WI38 (cell line): ENCODE data around the gene KLF7.

Experiments
- H3K4me3 ChIP-seq: 2 replicates; pipeline ENCODE4 v1.5.1; 2011; ENCODE audit warnings: low read depth, mild to moderate bottlenecking, control low read depth, low read length
- TF ChIP-seq, protein P1 (sequence below): IDR thresholded peaks from 2 replicates; pipeline ENCODE4 v1.5.1; 2012; ENCODE audit warnings: low read depth, mild to moderate bottlenecking, control low read depth, low read length

The KLF7 gene

DNA sequence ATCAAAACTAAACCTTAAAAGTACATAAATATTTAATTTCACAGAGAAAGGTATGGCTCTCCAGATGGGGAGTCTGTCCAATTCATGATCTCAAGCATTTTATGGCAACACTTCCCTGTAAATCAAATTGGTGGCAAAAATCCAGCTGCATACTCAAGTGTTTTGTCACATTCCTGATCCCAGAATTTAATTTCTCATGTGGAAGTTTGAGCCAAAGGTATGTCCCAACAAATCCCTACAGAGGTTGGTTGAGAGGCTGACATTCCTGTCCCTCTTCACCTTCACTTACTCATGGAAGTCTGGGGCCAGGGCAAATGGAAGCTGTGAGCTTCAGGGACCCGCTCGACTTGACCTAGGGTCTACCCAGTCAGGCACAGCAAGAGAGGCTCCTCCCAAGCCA lies 17.7 kb downstream of the KLF7 start:
- TF ChIP-seq, protein P1, sequence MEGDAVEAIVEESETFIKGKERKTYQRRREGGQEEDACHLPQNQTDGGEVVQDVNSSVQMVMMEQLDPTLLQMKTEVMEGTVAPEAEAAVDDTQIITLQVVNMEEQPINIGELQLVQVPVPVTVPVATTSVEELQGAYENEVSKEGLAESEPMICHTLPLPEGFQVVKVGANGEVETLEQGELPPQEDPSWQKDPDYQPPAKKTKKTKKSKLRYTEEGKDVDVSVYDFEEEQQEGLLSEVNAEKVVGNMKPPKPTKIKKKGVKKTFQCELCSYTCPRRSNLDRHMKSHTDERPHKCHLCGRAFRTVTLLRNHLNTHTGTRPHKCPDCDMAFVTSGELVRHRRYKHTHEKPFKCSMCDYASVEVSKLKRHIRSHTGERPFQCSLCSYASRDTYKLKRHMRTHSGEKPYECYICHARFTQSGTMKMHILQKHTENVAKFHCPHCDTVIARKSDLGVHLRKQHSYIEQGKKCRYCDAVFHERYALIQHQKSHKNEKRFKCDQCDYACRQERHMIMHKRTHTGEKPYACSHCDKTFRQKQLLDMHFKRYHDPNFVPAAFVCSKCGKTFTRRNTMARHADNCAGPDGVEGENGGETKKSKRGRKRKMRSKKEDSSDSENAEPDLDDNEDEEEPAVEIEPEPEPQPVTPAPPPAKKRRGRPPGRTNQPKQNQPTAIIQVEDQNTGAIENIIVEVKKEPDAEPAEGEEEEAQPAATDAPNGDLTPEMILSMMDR: no peak
- no peak overlapping the region for H3K4me3 ChIP-seq

DNA sequence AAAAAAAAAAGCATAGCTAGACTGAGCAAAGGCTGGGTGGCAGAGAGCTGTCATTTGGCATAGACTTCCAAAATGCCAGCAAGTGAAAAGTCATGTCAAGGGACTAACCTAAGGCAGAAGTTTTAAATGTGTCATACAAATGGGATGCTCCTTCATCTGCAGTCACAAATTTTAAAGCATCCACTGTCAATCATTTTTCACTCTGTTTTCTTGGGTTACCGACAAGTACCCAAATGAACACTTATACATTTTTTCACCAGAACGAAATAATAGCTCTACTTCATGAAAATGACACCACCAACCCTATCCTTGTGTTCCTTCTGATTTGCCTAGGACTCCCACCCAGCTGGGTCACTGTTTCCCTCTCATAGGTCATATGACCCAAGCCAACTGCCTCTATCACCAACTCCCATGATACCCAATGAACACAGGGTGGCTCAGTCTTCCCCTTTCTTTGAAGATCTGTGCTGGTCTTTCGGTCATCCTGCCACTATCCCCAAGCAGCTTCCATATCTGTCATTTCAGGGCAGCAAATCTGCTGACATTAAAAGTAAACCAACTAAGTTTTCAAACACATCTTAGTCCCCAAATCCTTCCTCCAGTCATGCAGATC lies 21.5 kb downstream of the KLF7 start:
- TF ChIP-seq, protein P1: no peak
- no peak overlapping the region for H3K4me3 ChIP-seq

DNA sequence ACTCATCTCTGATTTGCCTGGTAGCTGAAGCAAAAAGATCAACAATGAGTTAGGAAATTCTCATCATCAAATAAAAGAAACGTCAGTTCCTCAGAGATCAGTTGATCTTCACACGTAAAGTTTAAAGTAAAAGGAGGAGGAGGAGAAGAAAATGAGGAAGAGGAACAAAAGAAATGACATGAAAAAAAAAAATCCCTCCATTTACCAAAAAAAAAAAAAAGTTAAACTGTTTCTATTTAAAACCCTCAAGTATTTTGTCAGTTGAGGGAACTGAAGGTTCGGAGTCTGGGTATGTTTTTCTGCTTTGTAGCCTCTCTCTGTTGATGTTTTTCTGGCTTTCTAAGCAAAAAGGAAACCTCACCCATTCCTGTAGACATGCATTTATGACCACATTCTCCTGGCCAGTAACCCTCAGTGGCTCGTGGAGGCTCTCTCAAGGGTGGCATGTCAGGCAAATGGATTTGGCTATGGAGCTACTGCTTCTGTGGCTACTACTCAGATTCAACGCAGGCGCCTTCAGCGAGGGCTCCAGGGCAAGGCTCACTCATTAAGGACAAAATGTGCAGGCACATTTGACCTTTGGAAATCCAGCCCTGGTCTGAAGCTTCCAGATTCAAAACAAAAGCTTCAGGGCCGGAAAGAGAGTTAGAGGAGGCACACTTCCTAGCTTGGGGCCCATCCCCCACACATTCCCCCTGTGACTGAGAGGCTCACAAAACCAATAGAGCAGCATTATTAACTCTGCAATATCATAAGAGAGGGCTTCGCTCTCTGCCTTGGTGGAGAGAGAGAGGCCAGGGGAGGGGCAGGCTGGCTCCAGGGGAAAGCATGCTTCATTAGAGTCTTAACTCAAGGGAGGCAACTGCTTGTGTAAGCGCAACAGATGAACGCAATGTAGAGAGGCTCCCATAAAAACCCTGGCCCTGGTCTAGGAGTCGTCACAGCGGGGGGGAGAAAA lies 22.3 kb downstream of the KLF7 start:
- peak overlapping the region; percentile 8; the same call in 1 of the 2 replicates for H3K4me3 ChIP-seq
- TF ChIP-seq, protein P1: no peak

DNA sequence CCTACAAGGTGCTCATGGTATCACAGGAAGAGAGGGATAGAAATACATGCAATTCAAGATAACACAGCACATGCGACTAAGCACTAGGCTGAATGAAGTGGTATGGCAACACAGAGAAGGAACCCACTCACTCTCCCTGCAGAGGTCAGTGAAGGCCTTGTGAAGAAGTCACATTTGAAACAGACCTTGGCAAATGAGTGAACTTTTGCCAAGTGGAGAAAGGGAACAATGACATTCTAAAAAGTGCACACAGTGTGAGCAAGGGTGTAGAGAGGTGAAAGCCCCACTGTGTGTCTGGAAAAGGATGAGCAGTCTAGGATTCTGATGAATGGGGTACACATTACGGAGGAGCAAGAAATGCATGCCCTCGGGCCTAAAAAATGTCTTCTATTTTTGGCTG lies 23.3 kb downstream of the KLF7 start:
- TF ChIP-seq, protein P1: no peak
- H3K4me3 ChIP-seq: no peak overlapping the region

DNA sequence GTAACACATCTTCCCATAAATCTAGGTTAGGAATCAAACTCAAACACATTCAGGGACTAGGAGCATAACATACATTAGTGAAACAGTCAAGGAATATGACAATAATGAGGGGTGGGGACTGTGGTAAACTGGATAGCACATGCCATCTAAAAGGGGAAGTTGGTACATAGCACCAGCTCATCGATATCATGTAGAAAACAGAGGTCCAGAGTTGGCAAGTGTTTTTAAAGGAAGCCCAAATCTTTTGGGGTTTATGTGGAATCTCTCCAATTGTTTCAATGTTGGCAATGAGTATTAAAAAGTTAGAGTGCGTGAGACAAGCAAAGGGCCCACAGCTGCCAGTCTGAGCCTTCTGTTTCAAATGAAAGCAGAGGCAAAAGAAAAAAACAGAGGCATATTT lies 24.4 kb downstream of the KLF7 start:
- TF ChIP-seq, protein P1: no peak
- H3K4me3 ChIP-seq: no peak overlapping the region

DNA sequence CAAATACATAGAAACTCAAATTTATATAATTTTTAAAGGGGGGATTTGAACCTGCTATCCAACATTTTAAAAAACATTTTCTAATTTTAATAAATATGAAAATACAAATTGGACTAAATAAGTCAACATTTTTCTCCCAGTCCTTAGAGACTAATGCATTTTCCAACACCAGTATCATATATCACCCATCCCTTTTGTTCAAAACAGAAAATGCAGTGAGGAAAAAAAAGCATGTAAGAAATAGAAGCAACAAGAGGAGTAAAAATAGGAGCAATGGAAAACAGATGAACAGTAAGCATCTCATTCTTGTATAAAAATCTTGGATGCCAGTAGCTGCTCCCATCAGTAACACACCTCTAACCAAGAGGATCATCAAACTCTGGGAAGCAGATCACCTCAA lies 25.5 kb downstream of the KLF7 start:
- TF ChIP-seq, protein P1: no peak
- H3K4me3 ChIP-seq: no peak overlapping the region

DNA sequence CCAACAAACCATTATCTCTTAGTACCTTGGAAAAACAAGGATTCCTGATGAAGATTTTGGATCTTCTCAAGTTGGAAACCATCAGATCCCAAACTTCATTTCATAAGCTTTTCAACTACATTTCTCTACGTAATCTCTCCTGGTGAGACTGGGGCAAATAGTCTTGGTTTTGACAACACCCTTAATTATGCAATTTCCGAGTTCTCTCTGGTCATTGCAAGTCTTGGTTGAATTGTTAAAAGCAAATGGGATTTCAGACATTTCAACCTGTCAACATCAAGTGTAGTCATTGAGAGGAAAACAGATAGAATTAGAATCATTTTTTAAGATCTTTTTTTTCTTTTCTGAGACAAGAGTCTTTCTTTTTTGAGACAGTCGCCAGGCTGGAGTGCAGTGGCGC lies 26.2 kb downstream of the KLF7 start:
- TF ChIP-seq, protein P1: no peak
- H3K4me3 ChIP-seq: no peak overlapping the region
